ENCODE measurements around the gene SLC48A1. TPM values are rescaled to one million over a fixed set of nuclear protein-coding genes. Genes with fewer than 3 reads are reported as not detected.

SLC48A1 gene
- polyA plus RNA-seq, 3 donors: 9.4 to 19.6 (median 15.8) TPM

DNA sequence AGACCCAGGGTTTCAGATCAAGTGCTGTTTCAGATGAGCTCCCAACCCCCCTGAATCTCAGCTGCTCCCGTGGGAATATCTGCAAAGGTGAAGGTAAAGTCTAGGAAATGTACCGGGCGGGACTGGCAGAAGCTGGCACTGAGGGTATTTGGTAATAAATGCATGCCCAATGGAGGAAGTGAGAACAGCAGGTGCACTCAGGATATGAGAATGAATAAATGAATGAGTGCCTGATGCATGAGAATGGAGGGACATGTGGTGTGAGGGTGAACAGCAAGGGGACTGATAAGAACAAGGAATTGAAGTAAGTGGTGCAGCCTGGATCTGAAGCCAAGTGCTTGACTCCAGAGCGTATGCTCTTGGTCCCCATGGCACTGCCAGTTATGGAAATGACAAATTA, 25.9 kb upstream of the SLC48A1 start:
- Histone ChIP-seq H3K79me2 (ENCODE audit: insufficient read depth, low read length) (no peaks in the 10 kb centered on the region), H2AFZ (ENCODE audit: insufficient read depth, low read depth, low read length, poor library complexity, severe bottlenecking) (no peak overlapping the region), H3K9ac (ENCODE audit: insufficient read depth, low read length, poor library complexity, severe bottlenecking) (no peak overlapping the region), H3K4me3 (replicated peaks in 1 of 3; ENCODE audit: low read depth in 2 of 3, low read length in 3 of 3) (no peak overlapping the region), H3K4me1 (ENCODE audit: control insufficient read depth in 1 of 2, insufficient read depth in 2 of 2, low read length in 2 of 2) (peaks cover 8 to 11% of the 10 kb centered on the region in 2 donors), H3K4me2 (replicated peaks; ENCODE audit: extremely low read depth, low read length, poor library complexity, severe bottlenecking) (no peak overlapping the region), H3K36me3 (replicated peaks in 1 of 2; ENCODE audit: control insufficient read depth in 1 of 2, insufficient read depth in 2 of 2, low read length in 2 of 2) (no peaks in the 10 kb centered on the region), H3K9me3 (replicated peaks in 1 of 2; ENCODE audit: control insufficient read depth in 1 of 2, insufficient read depth in 1 of 2, low read length in 2 of 2) (no peaks in the 10 kb centered on the region), H4K20me1 (ENCODE audit: insufficient read depth, low read length) (no peaks in the 10 kb centered on the region), H3K27ac (ENCODE audit: low read depth in 1 of 2, low read length in 2 of 2) (no peak overlapping the region), H3K27me3 (ENCODE audit: control insufficient read depth in 2 of 2, insufficient read depth in 2 of 2, low read length in 2 of 2) (no peaks in the 10 kb centered on the region)
- peaks cover 14 to 30% (median 18%) of the 10 kb centered on the region in 3 donors for H3K27me3 Mint-ChIP-seq (ENCODE audit: low read depth in 3 of 3)
- H3K9me3 Mint-ChIP-seq: peaks cover 0 to 1% (median 0%) of the 10 kb centered on the region in 7 donors
- TF ChIP-seq, protein P1, sequence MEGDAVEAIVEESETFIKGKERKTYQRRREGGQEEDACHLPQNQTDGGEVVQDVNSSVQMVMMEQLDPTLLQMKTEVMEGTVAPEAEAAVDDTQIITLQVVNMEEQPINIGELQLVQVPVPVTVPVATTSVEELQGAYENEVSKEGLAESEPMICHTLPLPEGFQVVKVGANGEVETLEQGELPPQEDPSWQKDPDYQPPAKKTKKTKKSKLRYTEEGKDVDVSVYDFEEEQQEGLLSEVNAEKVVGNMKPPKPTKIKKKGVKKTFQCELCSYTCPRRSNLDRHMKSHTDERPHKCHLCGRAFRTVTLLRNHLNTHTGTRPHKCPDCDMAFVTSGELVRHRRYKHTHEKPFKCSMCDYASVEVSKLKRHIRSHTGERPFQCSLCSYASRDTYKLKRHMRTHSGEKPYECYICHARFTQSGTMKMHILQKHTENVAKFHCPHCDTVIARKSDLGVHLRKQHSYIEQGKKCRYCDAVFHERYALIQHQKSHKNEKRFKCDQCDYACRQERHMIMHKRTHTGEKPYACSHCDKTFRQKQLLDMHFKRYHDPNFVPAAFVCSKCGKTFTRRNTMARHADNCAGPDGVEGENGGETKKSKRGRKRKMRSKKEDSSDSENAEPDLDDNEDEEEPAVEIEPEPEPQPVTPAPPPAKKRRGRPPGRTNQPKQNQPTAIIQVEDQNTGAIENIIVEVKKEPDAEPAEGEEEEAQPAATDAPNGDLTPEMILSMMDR (IDR thresholded peaks at IDR 0.05): no peak
- 68% methylated on average over 4 of the region's 4 CpGs for WGBS (ENCODE audit: insufficient coverage)
- no peak overlapping the region for H3K4me3 Mint-ChIP-seq
- no peak overlapping the region for H3K27ac Mint-ChIP-seq
- intact Hi-C loops (cut with micrococcal nuclease): no loop called here
- no peak for DNase-seq
- H3K36me3 Mint-ChIP-seq: no peaks in the 10 kb centered on the region
- H3K4me1 Mint-ChIP-seq: peaks cover 24% of the 10 kb centered on the region

DNA sequence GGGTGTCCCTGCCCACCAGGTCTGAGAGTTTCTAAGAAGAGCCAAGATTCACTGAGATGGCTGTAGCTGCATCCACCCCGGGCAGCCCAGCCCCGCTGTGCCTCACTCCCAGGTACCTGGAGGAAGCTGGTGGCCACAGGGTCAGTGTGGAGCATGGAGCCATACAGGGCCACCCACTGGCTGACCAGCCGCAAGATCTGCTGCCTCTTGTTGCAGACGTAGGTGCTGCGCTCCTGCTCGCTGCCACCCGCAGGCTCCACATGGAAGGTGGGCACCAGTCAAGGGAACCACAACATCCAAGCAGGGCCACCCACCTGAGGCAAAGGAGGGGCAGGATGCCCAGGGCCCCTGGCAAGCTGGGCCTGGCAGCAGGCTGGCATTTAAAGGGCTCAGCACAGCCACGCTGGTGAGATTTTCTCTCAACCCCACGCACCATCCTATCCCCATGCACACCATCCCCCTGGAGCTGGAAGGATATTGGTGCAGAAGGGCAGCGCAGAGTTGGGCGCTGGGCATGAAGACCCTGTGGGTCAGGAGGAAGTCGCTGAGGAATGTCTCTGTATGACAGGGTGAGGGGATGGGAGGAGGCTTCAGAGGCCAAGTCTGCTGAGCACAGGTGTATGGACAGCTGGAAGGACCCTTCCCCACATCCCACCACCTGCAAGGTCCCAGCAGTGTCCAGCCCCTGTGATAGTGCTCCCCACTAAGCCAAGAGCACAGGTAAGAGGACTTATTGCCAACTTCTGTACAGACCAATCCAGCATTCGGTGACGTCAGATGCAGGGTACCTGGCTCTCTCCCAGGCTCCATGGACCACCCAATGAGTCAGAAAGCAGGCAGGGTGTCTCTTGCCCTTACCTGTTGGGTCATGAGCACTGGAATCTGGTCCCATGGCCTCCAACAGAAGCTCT, 25.2 kb upstream of the SLC48A1 start:
- H3K4me1 ChIP-seq (ENCODE audit: control insufficient read depth in 1 of 2, insufficient read depth in 2 of 2, low read length in 2 of 2): peaks cover 8 to 11% of the 10 kb centered on the region in 2 donors
- TF ChIP-seq, protein P1 (IDR thresholded peaks at IDR 0.05): no peak

More for the DNA sequence above, 25.2 kb upstream of the SLC48A1 start:
- Mint-ChIP-seq H3K9me3 (peaks cover 0 to 1% (median 0%) of the 10 kb centered on the region in 7 donors), H3K36me3 (no peaks in the 10 kb centered on the region), H3K4me1 (peaks cover 21% of the 10 kb centered on the region), H3K4me3 (no peak overlapping the region), H3K27me3 (ENCODE audit: low read depth in 3 of 3) (peaks cover 14 to 30% (median 18%) of the 10 kb centered on the region in 3 donors), H3K27ac (no peak overlapping the region)
- H3K79me2 ChIP-seq (ENCODE audit: insufficient read depth, low read length): no peaks in the 10 kb centered on the region
- no peak overlapping the region for H3K27ac ChIP-seq (ENCODE audit: low read depth in 1 of 2, low read length in 2 of 2)
- WGBS (ENCODE audit: insufficient coverage): 95% methylated on average over 10 of the region's 14 CpGs
- H3K36me3 ChIP-seq (replicated peaks in 1 of 2; ENCODE audit: control insufficient read depth in 1 of 2, insufficient read depth in 2 of 2, low read length in 2 of 2): no peaks in the 10 kb centered on the region
- no peak overlapping the region for H3K4me2 ChIP-seq (replicated peaks; ENCODE audit: extremely low read depth, low read length, poor library complexity, severe bottlenecking)
- intact Hi-C loops (cut with micrococcal nuclease): no loop called here
- H3K4me3 ChIP-seq (replicated peaks in 1 of 3; ENCODE audit: low read depth in 2 of 3, low read length in 3 of 3): no peak overlapping the region
- H2AFZ ChIP-seq (ENCODE audit: insufficient read depth, low read depth, low read length, poor library complexity, severe bottlenecking): no peak overlapping the region
- no peaks in the 10 kb centered on the region for H3K27me3 ChIP-seq (ENCODE audit: control insufficient read depth in 2 of 2, insufficient read depth in 2 of 2, low read length in 2 of 2)
- H3K9ac ChIP-seq (ENCODE audit: insufficient read depth, low read length, poor library complexity, severe bottlenecking): no peak overlapping the region
- no peaks in the 10 kb centered on the region for H3K9me3 ChIP-seq (replicated peaks in 1 of 2; ENCODE audit: control insufficient read depth in 1 of 2, insufficient read depth in 1 of 2, low read length in 2 of 2)
- DNase-seq: no peak
- H4K20me1 ChIP-seq (ENCODE audit: insufficient read depth, low read length): no peaks in the 10 kb centered on the region

All from CD14-positive monocyte (primary cell).